CD4-positive, alpha-beta T cell (primary cell): Measurements from ENCODE around the gene TEPSIN. TPM values are rescaled to one million over a fixed set of nuclear protein-coding genes. Genes with fewer than 3 reads are reported as not detected.
A peak's percentile ranks its signal among the peaks of the same experiment; 100 is the strongest.

Source experiments
- ATAC-seq: fragments of 200-7000 bp; cut with Tn5 transposase; one replicate; pipeline ENCODE4 v1.10.0; 2022; ENCODE audit warnings: mild to moderate bottlenecking; ENCODE audit not compliant: poor library complexity
- CTCF ChIA-PET: fragments of 350-600 bp; sonication (Branson Sonifier 250); formaldehyde crosslinking; loops from one replicate; lab custom pipeline; 2021; ENCODE audit warnings: antibody characterized with exemption, inconsistent platforms; lab: Charles Lee
- POLR2A ChIA-PET: fragments of 350-600 bp; sonication (Branson Sonifier 250); formaldehyde crosslinking; loops from one replicate; lab custom pipeline; 2021; ENCODE audit warnings: antibody characterized with exemption, inconsistent platforms; lab: Charles Lee
- DNase-seq, 14 experiments: peaks; one replicate each; pipeline ENCODE4 v3.0.0-alpha.2; 2013 to 2020; ENCODE audit warnings: mixed read lengths in 2 of 14
- H3K27ac ChIP-seq, 2 donors: one replicate each; pipeline versions ENCODE4 v1.5.1 to v1.7.0; 2013; ENCODE audit warnings: low read length in 2 of 2, low read depth in 1 of 2, mild to moderate bottlenecking in 1 of 2
- H3K27me3 ChIP-seq, 2 experiments: 1 replicate in 1 of 2; 2 replicates in 1 of 2; pipeline versions ENCODE4 v1.6.1 to v1.7.0; 2013; ENCODE audit warnings: low read length in 2 of 2, control low read depth in 1 of 2, mild to moderate bottlenecking in 1 of 2, moderate library complexity in 1 of 2; ENCODE audit not compliant: insufficient read depth in 2 of 2, control insufficient read depth in 1 of 2
- H3K36me3 ChIP-seq: one replicate; pipeline ENCODE4 v1.6.1; 2013; ENCODE audit warnings: low read length, control low read depth; ENCODE audit not compliant: insufficient read depth
- H3K4me1 ChIP-seq: one replicate; pipeline ENCODE4 v1.6.1; 2013; ENCODE audit warnings: low read length, control low read depth; ENCODE audit not compliant: insufficient read depth
- H3K4me3 ChIP-seq: one replicate; pipeline ENCODE4 v1.5.1; 2013; ENCODE audit warnings: mild to moderate bottlenecking, low read length, moderate library complexity
- H3K9me3 ChIP-seq, 2 experiments: 1 replicate in 1 of 2; 2 replicates in 1 of 2; pipeline versions ENCODE4 v1.6.1 to v1.7.0; 2013; ENCODE audit warnings: low read length in 2 of 2, mild to moderate bottlenecking in 2 of 2, control low read depth in 1 of 2, moderate library complexity in 1 of 2; ENCODE audit not compliant: control insufficient read depth in 1 of 2, insufficient read depth in 1 of 2
- H3K27ac Mint-ChIP-seq: one replicate; pipeline ENCODE4 v1.8.0; 2020; ENCODE audit warnings: mixed read lengths
- H3K27me3 Mint-ChIP-seq: one replicate; pipeline ENCODE4 v1.8.0; 2021; ENCODE audit warnings: mixed read lengths
- H3K36me3 Mint-ChIP-seq: one replicate; pipeline ENCODE4 v1.8.0; 2021; ENCODE audit warnings: low read depth, mixed read lengths
- H3K4me1 Mint-ChIP-seq: one replicate; pipeline ENCODE4 v1.8.0; 2021; ENCODE audit warnings: low read depth, mixed read lengths
- H3K4me3 Mint-ChIP-seq: one replicate; pipeline ENCODE4 v1.8.0; 2020; ENCODE audit warnings: mild to moderate bottlenecking, mixed read lengths
- H3K9me3 Mint-ChIP-seq: one replicate; pipeline ENCODE4 v1.8.0; 2020; ENCODE audit warnings: mixed read lengths
- intact Hi-C, 2 experiments: fragments of 100-400 bp; cut with DNase I in 1 of 2; cut with micrococcal nuclease in 1 of 2; formaldehyde crosslinking; loops; one replicate each; pipeline versions ENCODE4 v1.15.1 to v1.9.0; 2023 to 2025; cut with DNase I, micrococcal nuclease
- total RNA-seq, 174 experiments: library from RNA in 2 of 174; stranded (reverse) in 2 of 174; gene quantifications; one replicate each; pipeline ENCODE4 v1.2.3 and lab custom pipeline; 2021 to 2026
- TF ChIP-seq, protein P1 (sequence below): fragments of 200-600 bp; IDR thresholded peaks from one replicate; pipeline ENCODE4 v1.8.0; 2022; ENCODE audit warnings: antibody characterized with exemption, mild to moderate bottlenecking

TEPSIN gene
- total RNA-seq, 2 experiments from 2014 or later, result 68.2 to 74.4 TPM

DNA sequence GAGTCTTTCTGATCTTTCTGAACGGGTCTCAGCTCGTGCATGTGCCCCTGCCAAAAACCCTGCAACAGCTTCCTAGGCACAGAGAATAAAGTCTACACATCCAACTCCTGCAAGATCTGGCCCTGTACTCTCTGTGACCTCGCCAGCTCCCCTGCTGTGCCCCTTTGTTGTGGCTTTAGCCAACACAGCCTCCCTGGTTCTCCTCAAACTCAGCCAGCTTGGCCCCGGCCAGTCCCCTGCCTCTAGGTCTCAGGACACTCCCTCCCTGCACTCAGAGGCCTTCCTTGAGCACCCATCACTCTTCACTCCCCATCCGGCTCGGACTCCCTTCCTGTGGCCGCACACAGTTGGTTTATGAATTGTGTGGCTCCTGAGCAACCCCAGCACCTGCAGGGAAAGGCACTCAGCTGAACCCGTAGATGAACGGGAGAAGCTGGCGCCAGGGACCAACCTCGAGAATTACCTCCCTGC is 17.4 kb downstream of the TEPSIN start:
- intact Hi-C loops, result no loop called here
- TF ChIP-seq, protein P1, sequence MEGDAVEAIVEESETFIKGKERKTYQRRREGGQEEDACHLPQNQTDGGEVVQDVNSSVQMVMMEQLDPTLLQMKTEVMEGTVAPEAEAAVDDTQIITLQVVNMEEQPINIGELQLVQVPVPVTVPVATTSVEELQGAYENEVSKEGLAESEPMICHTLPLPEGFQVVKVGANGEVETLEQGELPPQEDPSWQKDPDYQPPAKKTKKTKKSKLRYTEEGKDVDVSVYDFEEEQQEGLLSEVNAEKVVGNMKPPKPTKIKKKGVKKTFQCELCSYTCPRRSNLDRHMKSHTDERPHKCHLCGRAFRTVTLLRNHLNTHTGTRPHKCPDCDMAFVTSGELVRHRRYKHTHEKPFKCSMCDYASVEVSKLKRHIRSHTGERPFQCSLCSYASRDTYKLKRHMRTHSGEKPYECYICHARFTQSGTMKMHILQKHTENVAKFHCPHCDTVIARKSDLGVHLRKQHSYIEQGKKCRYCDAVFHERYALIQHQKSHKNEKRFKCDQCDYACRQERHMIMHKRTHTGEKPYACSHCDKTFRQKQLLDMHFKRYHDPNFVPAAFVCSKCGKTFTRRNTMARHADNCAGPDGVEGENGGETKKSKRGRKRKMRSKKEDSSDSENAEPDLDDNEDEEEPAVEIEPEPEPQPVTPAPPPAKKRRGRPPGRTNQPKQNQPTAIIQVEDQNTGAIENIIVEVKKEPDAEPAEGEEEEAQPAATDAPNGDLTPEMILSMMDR, result no peak
- Histone ChIP-seq H3K4me3 (no peak overlapping the region), H3K4me1 (peaks cover 25% of the 10 kb centered on the region), H3K27me3 (no peaks in the 10 kb centered on the region), H3K36me3 (peaks cover 7% of the 10 kb centered on the region), H3K27ac (no peak overlapping the region), H3K9me3 (no peaks in the 10 kb centered on the region)
- DNase-seq (no peak), ATAC-seq (no peak)
- Mint-ChIP-seq H3K27ac (no peak overlapping the region), H3K27me3 (no peaks in the 10 kb centered on the region), H3K4me1 (peaks cover 17% of the 10 kb centered on the region), H3K36me3 (no peaks in the 10 kb centered on the region), H3K9me3 (no peaks in the 10 kb centered on the region), H3K4me3 (peak overlapping the region; percentile 69)
- ChIA-PET POLR2A (interaction anchor here (1.4 kb wide), 1 partner anchor 17 kb away, joined by 5 read pairs; the partner anchor contains the start of genes NDUFAF8 and TEPSIN), CTCF (interaction anchor here (0.7 kb wide), 1 partner anchor 141 kb away, joined by 5 read pairs; no protein-coding TSS in a partner anchor)

DNA sequence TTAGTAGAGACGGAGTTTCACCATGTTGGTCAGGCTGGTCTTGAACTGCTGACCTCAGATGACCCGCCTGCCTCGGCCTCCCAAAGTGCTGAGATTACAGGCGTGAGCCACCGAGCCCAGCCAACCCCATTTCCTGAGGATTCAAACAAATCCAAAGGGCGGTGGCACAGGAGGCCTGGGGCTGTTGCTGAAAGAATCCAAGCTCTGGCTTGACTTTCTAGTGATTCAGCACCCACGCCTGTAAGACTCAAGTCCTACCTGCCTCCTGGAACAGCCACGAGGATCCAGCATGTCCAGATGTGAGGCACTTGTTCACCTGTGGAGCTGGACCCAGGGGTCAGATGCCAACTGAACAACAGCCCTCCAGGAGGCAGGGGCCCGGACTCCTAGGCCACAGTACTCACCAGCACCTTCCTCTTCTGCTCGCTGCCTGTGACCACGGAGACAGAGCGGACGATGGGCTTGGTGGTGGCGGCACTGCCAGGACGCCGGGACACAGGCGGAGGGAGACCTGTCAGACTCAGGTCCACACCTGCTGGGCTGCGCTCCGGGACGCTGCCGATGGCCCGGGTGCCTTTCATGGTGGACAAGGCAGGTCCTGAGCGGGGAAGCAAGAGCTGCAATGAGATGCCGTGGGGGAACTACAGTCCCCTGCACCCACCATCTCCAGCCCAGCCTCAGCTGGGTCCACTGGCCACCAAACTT is 19.2 kb downstream of the TEPSIN start:
- ChIA-PET POLR2A (no interaction called here), CTCF (no interaction called here)
- Mint-ChIP-seq H3K4me1 (peaks cover 17% of the 10 kb centered on the region), H3K36me3 (no peaks in the 10 kb centered on the region), H3K27ac (no peak overlapping the region), H3K4me3 (no peak overlapping the region), H3K9me3 (no peaks in the 10 kb centered on the region), H3K27me3 (no peaks in the 10 kb centered on the region)
- Histone ChIP-seq H3K36me3 (peaks cover 7% of the 10 kb centered on the region), H3K27me3 (no peaks in the 10 kb centered on the region), H3K27ac (no peak overlapping the region), H3K4me1 (peaks cover 25% of the 10 kb centered on the region), H3K4me3 (no peak overlapping the region), H3K9me3 (no peaks in the 10 kb centered on the region)
- intact Hi-C loops, result no loop called here
- TF ChIP-seq, protein P1, result no peak
- ATAC-seq (no peak), DNase-seq (no peak)

DNA sequence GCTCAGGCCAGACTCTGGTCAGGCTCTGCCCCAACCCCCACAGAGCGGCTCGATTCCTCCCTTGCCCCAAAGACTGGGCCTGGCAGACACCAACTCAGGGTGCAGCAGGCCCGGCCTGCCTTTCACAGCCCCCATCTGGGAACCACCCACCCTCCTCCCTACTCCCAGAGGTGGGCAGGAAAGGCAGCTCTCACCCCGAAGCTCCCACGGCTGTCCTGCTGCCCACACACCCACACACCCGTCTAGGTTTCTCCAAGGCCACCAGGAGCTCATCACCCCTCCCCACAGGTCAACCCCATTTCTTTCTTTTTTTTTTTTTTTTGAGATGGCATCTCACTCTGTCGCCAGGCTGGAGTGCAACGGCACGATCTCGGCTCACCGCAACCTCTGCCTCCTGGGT is 19.9 kb downstream of the TEPSIN start:
- no peaks in the 10 kb centered on the region for H3K9me3 Mint-ChIP-seq
- H3K27me3 Mint-ChIP-seq, result no peaks in the 10 kb centered on the region
- ChIA-PET POLR2A (no interaction called here), CTCF (no interaction called here)
- no peak overlapping the region for H3K4me3 Mint-ChIP-seq
- H3K36me3 Mint-ChIP-seq, result no peaks in the 10 kb centered on the region
- no peaks in the 10 kb centered on the region for H3K27me3 ChIP-seq
- no peak overlapping the region for H3K27ac ChIP-seq
- H3K4me1 Mint-ChIP-seq, result peaks cover 17% of the 10 kb centered on the region
- DNase-seq (no peak), ATAC-seq (no peak)
- H3K27ac Mint-ChIP-seq, result no peak overlapping the region
- peaks cover 7% of the 10 kb centered on the region for H3K36me3 ChIP-seq
- no peak overlapping the region for H3K4me3 ChIP-seq
- intact Hi-C loops, result no loop called here
- TF ChIP-seq, protein P1, result no peak
- H3K9me3 ChIP-seq, result no peaks in the 10 kb centered on the region
- peaks cover 25% of the 10 kb centered on the region for H3K4me1 ChIP-seq
